Calu3 (cell line): ENCODE data around the gene TSEN54. TPM values are rescaled to one million over a fixed set of nuclear protein-coding genes. Genes with fewer than 3 reads are reported as not detected.

ENCODE experiments used
- BruUV-seq: library from RNA; stranded (reverse); fragments of 400-500 nt; replicated peaks from 2 replicates; lab custom pipeline; 2021; lab: Mats Ljungman, UMichigan
- CTCF ChIA-PET: fragments of 300-600 bp; sonication (Branson Sonifier 250); formaldehyde crosslinking; loops from one replicate; lab custom pipeline; 2022; ENCODE audit warnings: antibody characterized with exemption; lab: Charles Lee
- DNase-seq: peaks from one replicate; pipeline ENCODE4 v3.0.0; 2022
- H3K27ac Mint-ChIP-seq: one replicate; pipeline ENCODE4 v1.8.0; 2022; ENCODE audit warnings: mixed read lengths; ENCODE audit not compliant: unreplicated experiment
- H3K27me3 Mint-ChIP-seq: one replicate; pipeline ENCODE4 v1.8.0; 2022; ENCODE audit warnings: mixed read lengths; ENCODE audit not compliant: unreplicated experiment
- H3K36me3 Mint-ChIP-seq: one replicate; pipeline ENCODE4 v1.8.0; 2022; ENCODE audit warnings: mild to moderate bottlenecking, moderate library complexity, mixed read lengths; ENCODE audit not compliant: insufficient read depth, unreplicated experiment
- H3K4me1 Mint-ChIP-seq: one replicate; pipeline ENCODE4 v1.8.0; 2022; ENCODE audit warnings: mild to moderate bottlenecking, low read depth, mixed read lengths; ENCODE audit not compliant: unreplicated experiment
- H3K4me3 Mint-ChIP-seq: one replicate; pipeline ENCODE4 v1.8.0; 2022; ENCODE audit warnings: mild to moderate bottlenecking, low read depth, moderate library complexity, mixed read lengths; ENCODE audit not compliant: unreplicated experiment
- H3K9me3 Mint-ChIP-seq: one replicate; pipeline ENCODE4 v1.8.0; 2022; ENCODE audit warnings: low read depth, mixed read lengths; ENCODE audit not compliant: unreplicated experiment
- CTCF ChIP-seq: fragments of 200-600 bp; IDR thresholded peaks from one replicate; pipeline ENCODE4 v1.8.0; 2022; ENCODE audit warnings: antibody characterized with exemption; ENCODE audit not compliant: unreplicated experiment
- intact Hi-C: fragments of 100-400 bp; cut with micrococcal nuclease; formaldehyde crosslinking; loops from one replicate; pipeline ENCODE4 v1.10.0; 2022; ENCODE audit not compliant: unreplicated experiment
- total RNA-seq: library from RNA; stranded (reverse); gene quantifications from 2 replicates; pipeline ENCODE4 v1.2.3, GENCODE V29; 2022

TSEN54 gene
- total RNA-seq, 1 experiment from 2014 or later: 55.4 TPM

GRCh38 chr17:75557075-75557851 is 40.9 kb downstream of the TSEN54 start:
- peaks cover 13% of the 10 kb centered on the region for H3K4me1 Mint-ChIP-seq
- no TSS peak for BruUV-seq
- H3K27ac Mint-ChIP-seq: peak overlapping the region; percentile 15
- intact Hi-C loops: no loop called here
- no peak for TF ChIP-seq CTCF
- no peak overlapping the region for H3K4me3 Mint-ChIP-seq
- CTCF ChIA-PET: interaction anchor here (0.9 kb wide), 1 partner anchor 19 kb away, joined by 3 read pairs; no protein-coding TSS in a partner anchor
- H3K27me3 Mint-ChIP-seq: no peaks in the 10 kb centered on the region
- DNase-seq: peak; percentile 94
- H3K9me3 Mint-ChIP-seq: no peaks in the 10 kb centered on the region
- peaks cover 52% of the 10 kb centered on the region for H3K36me3 Mint-ChIP-seq

- Mint-ChIP-seq H3K4me1 (peaks cover 13% of the 10 kb centered on the region), H3K27ac (peak overlapping the region; percentile 15), H3K36me3 (peaks cover 51% of the 10 kb centered on the region), H3K4me3 (no peak overlapping the region), H3K9me3 (no peaks in the 10 kb centered on the region), H3K27me3 (no peaks in the 10 kb centered on the region)
- no peak for DNase-seq
- BruUV-seq: no TSS peak
- TF ChIP-seq CTCF: no peak
- intact Hi-C loops: no loop called here
- CTCF ChIA-PET: interaction anchor here (0.9 kb wide), 1 partner anchor 19 kb away, joined by 3 read pairs; no protein-coding TSS in a partner anchor
Observed at GRCh38 chr17:75557852-75558665, 41.7 kb downstream of the TSEN54 start.

- CTCF ChIA-PET: interaction anchor here (0.7 kb wide), 1 partner anchor 10 kb away, joined by 3 read pairs; no protein-coding TSS in a partner anchor
- DNase-seq: no peak
- intact Hi-C loops: no loop called here
- no TSS peak for BruUV-seq
- no peak overlapping the region for H3K4me3 Mint-ChIP-seq
- H3K27ac Mint-ChIP-seq: no peak overlapping the region
- H3K9me3 Mint-ChIP-seq: no peaks in the 10 kb centered on the region
- peaks cover 13% of the 10 kb centered on the region for H3K4me1 Mint-ChIP-seq
- H3K36me3 Mint-ChIP-seq: peaks cover 51% of the 10 kb centered on the region
- no peak for TF ChIP-seq CTCF
- no peaks in the 10 kb centered on the region for H3K27me3 Mint-ChIP-seq
Observed at GRCh38 chr17:75558666-75559530, 42.6 kb downstream of the TSEN54 start.

- no TSS peak for BruUV-seq
- Mint-ChIP-seq H3K4me3 (no peak overlapping the region), H3K27me3 (no peaks in the 10 kb centered on the region), H3K36me3 (peaks cover 62% of the 10 kb centered on the region), H3K4me1 (peaks cover 13% of the 10 kb centered on the region), H3K9me3 (no peaks in the 10 kb centered on the region), H3K27ac (no peak overlapping the region)
- CTCF ChIA-PET: no interaction called here
- intact Hi-C loops: no loop called here
- TF ChIP-seq CTCF: no peak
- DNase-seq: no peak
Observed at GRCh38 chr17:75559958-75560533, 43.7 kb downstream of the TSEN54 start.
